Smooth muscle cell (in vitro differentiated cells): ENCODE results near the gene MAP7. TPM values are rescaled to one million over a fixed set of nuclear protein-coding genes. Genes with fewer than 3 reads are reported as not detected.
"Not testable (repeated sequence)": the region's sequence is repeated elsewhere in the genome, so short reads cannot be mapped to it uniquely, and the experiment has no call there.

Experiments
- DNase-seq: peaks from one replicate; lab custom pipeline; 2025; ENCODE audit not compliant: unreplicated experiment; lab: John Stamatoyannopoulos, UW
- H2AFZ ChIP-seq: fragments of 200-600 bp; sonication (generic); 2 replicates; pipeline ENCODE4 v1.6.0; 2016; ENCODE audit warnings: antibody characterized with exemption, low read depth, mild to moderate bottlenecking
- H3F3A ChIP-seq: fragments of 200-600 bp; sonication (generic); 2 replicates; pipeline ENCODE4 v1.6.0; 2017; ENCODE audit warnings: antibody characterized with exemption, low read depth
- H3K27ac ChIP-seq: fragments of 200-600 bp; sonication (generic); 2 replicates; pipeline ENCODE4 v1.5.1; 2016; ENCODE audit warnings: low read depth, mild to moderate bottlenecking
- H3K27me3 ChIP-seq: fragments of 200-600 bp; sonication (generic); 2 replicates; pipeline ENCODE4 v1.6.1; 2016; ENCODE audit warnings: low read depth, mild to moderate bottlenecking
- H3K36me3 ChIP-seq: fragments of 200-600 bp; sonication (generic); 2 replicates; pipeline ENCODE4 v1.5.1; 2016; ENCODE audit warnings: low read depth
- H3K4me1 ChIP-seq: fragments of 200-600 bp; sonication (generic); 2 replicates; pipeline ENCODE4 v1.5.1; 2016; ENCODE audit warnings: low read depth
- H3K4me2 ChIP-seq: fragments of 200-600 bp; sonication (generic); 2 replicates; pipeline ENCODE4 v1.6.0; 2016; ENCODE audit warnings: mild to moderate bottlenecking
- H3K4me3 ChIP-seq: fragments of 200-600 bp; sonication (generic); 2 replicates; pipeline ENCODE4 v1.5.1; 2016; ENCODE audit warnings: mild to moderate bottlenecking
- H3K79me2 ChIP-seq: fragments of 200-600 bp; sonication (generic); 2 replicates; pipeline ENCODE4 v1.6.0; 2016; ENCODE audit warnings: low read depth, mild to moderate bottlenecking
- H3K9ac ChIP-seq: fragments of 200-600 bp; sonication (generic); 2 replicates; pipeline ENCODE4 v1.6.0; 2016; ENCODE audit warnings: low read depth
- H3K9me3 ChIP-seq: fragments of 200-600 bp; sonication (generic); replicated peaks from 2 replicates; pipeline ENCODE4 v1.5.1; 2016; ENCODE audit warnings: low read depth
- H4K20me1 ChIP-seq: fragments of 200-600 bp; sonication (generic); 2 replicates; pipeline ENCODE4 v1.6.0; 2016; ENCODE audit warnings: low read depth
- WGBS: methylation state at CpG from one replicate; pipeline ENCODE4 v1.1.7; 2016; ENCODE audit warnings: low lambda C conversion rate; 5-methylcytosine and 5-hydroxymethylcytosine counted together
- polyA plus RNA-seq: library from polyadenylated mRNA; unstranded; fragments of >200 nt; fragmentation: Nextera tagmentation; extraction: Ambion mirVana; gene quantifications from 2 replicates; pipeline ENCODE4 v1.2.1, GENCODE V29; 2016
- total RNA-seq: library from RNA; depleted of rRNA; stranded (reverse); fragments of >200 nt; gene quantifications from 2 replicates; pipeline ENCODE4 v1.2.3, GENCODE V29; 2014
- TF ChIP-seq, protein P1 (sequence below): fragments of 200-600 bp; sonication (generic); IDR thresholded peaks from 2 replicates; pipeline ENCODE4 v1.5.1; 2017; ENCODE audit warnings: borderline replicate concordance, mild to moderate bottlenecking, antibody characterized with exemption; ENCODE audit not compliant: insufficient read depth, poor library complexity, severe bottlenecking

MAP7 gene
- total and polyA plus RNA-seq, 2 experiments from 2014 or later: 1.6 to 8.2 TPM

DNA sequence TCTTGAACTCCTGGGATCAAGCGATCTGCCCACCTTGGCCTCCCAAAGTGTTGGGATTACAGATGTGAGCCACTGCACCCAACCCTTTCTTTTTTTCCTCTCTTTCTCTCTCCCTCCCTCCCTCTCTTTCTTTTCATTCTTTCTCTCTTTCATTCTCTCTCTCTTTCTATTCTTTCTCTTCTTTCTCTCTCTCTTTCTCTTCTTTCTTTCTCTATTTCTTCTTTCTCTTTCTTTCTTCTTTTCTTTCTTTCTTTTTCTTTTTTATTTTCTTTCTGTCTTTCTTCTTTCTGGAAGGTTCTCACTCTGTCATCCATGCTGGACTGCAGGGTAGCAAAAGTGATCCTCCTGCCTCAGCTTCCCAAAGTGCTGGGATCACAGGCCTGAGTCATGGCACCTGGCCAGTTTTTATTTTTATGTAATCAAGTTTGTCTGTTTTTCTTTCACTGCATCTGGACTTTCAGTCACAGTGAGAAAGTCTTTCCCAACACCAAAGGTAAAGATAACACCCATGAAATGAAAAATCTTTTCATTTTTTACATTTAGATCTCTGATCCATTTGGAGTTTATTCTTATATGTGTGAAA is 240.4 kb downstream of the MAP7 start:
- H3K4me1 ChIP-seq: no peaks in the 10 kb centered on the region
- no peaks in the 10 kb centered on the region for H3K79me2 ChIP-seq
- peaks cover 2% of the 10 kb centered on the region for H3K27me3 ChIP-seq
- DNase-seq: no peak
- H4K20me1 ChIP-seq: no peaks in the 10 kb centered on the region
- H3K4me3 ChIP-seq: no peak overlapping the region
- H3K9ac ChIP-seq: no peak overlapping the region
- TF ChIP-seq, protein P1, sequence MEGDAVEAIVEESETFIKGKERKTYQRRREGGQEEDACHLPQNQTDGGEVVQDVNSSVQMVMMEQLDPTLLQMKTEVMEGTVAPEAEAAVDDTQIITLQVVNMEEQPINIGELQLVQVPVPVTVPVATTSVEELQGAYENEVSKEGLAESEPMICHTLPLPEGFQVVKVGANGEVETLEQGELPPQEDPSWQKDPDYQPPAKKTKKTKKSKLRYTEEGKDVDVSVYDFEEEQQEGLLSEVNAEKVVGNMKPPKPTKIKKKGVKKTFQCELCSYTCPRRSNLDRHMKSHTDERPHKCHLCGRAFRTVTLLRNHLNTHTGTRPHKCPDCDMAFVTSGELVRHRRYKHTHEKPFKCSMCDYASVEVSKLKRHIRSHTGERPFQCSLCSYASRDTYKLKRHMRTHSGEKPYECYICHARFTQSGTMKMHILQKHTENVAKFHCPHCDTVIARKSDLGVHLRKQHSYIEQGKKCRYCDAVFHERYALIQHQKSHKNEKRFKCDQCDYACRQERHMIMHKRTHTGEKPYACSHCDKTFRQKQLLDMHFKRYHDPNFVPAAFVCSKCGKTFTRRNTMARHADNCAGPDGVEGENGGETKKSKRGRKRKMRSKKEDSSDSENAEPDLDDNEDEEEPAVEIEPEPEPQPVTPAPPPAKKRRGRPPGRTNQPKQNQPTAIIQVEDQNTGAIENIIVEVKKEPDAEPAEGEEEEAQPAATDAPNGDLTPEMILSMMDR: no peak
- H3K9me3 ChIP-seq: no peaks in the 10 kb centered on the region
- no peak overlapping the region for H3K4me2 ChIP-seq
- H3F3A ChIP-seq: no peaks in the 10 kb centered on the region
- no peak overlapping the region for H3K27ac ChIP-seq
- WGBS: 100% methylated on average over 1 of the region's 1 CpG
- no peaks in the 10 kb centered on the region for H3K36me3 ChIP-seq
- H2AFZ ChIP-seq: no peak overlapping the region

DNA sequence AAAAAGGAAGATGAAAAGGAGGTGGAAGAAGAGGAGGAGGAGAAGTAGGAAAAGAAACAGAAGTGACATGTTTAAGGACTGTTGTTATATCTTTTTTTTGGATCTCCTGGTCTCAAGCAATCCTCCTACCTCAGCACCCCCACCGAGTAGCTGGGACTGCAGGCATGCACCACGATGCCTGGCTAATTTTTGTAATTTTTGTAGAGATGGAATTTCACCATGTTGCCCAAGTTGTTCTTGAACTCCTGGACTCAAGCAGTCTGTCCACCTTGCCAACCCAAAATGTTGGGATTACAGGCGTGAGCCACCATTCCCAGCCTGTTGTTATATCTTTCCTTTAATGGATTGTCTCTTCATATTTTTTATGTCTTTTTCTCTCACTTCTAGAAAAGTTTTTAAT is 241.1 kb downstream of the MAP7 start:
- Histone ChIP-seq H3F3A (no peaks in the 10 kb centered on the region), H3K36me3 (no peaks in the 10 kb centered on the region), H3K27ac (no peak overlapping the region), H3K27me3 (no peaks in the 10 kb centered on the region), H3K9ac (no peak overlapping the region), H3K79me2 (no peaks in the 10 kb centered on the region), H3K9me3 (no peaks in the 10 kb centered on the region), H4K20me1 (no peaks in the 10 kb centered on the region), H3K4me2 (no peak overlapping the region), H2AFZ (no peak overlapping the region), H3K4me1 (no peaks in the 10 kb centered on the region), H3K4me3 (no peak overlapping the region)
- DNase-seq: no peak
- 87% methylated on average over 3 of the region's 3 CpGs for WGBS
- TF ChIP-seq, protein P1: no peak

DNA sequence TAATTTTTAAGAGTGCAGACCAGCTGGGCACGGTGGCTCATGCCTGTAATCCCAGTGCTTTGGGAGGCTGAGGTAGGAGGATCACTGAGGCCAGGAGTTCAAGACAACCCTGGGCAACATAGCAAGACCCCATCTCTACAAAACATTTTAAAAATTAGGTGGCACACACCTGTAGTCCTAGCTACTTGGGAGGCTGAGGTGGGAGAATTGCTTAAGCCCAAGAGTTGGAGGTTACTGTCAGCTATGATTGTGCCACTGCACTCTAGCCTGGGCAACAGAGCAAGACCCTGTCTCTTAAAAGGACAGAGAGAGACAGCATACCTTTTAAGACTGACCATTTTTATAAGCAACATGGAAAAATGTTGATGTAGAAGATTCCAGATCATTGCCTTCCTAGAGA is 241.8 kb downstream of the MAP7 start:
- WGBS: 84% methylated on average over 1 of the region's 1 CpG
- not testable (repeated sequence) for H3F3A ChIP-seq, H3K27ac ChIP-seq, H3K4me2 ChIP-seq, H4K20me1 ChIP-seq, H3K79me2 ChIP-seq, H3K9ac ChIP-seq, H3K9me3 ChIP-seq, H3K27me3 ChIP-seq, H3K4me1 ChIP-seq, H3K36me3 ChIP-seq, DNase-seq, H3K4me3 ChIP-seq, H2AFZ ChIP-seq

DNA sequence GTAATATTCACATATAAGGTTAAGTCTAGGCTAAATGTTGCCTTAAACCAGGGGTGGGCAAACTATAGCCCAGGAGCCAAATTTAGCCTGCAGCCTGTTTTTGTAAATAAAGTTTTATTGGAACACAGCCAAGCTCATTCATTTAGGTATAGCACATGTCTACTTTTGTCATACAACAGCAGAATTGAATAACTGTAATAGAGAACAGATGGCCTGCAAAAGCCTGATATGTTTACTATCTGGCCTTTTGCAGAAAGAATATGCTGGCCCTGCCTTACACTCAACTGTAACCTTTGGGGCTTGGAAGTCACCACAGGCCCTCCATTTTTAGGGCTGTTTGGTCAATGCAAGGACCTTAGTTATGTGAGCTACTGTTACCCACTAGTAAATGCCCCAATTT is 242.9 kb downstream of the MAP7 start:
- H3K79me2 ChIP-seq: no peaks in the 10 kb centered on the region
- no peak overlapping the region for H3K9ac ChIP-seq
- no peaks in the 10 kb centered on the region for H3K9me3 ChIP-seq
- no peaks in the 10 kb centered on the region for H3K36me3 ChIP-seq
- no peak overlapping the region for H2AFZ ChIP-seq
- no peaks in the 10 kb centered on the region for H4K20me1 ChIP-seq
- no peak overlapping the region for H3K27ac ChIP-seq
- H3F3A ChIP-seq: no peaks in the 10 kb centered on the region
- no peak overlapping the region for H3K4me2 ChIP-seq
- H3K4me3 ChIP-seq: no peak overlapping the region
- TF ChIP-seq, protein P1: no peak
- no peak for DNase-seq
- no peaks in the 10 kb centered on the region for H3K4me1 ChIP-seq
- H3K27me3 ChIP-seq: no peaks in the 10 kb centered on the region
